H1 (cell line): Measurements from ENCODE around the gene PAX5.
"Not testable (repeated sequence)": the region's sequence is repeated elsewhere in the genome, so short reads cannot be mapped to it uniquely, and the experiment has no call there.

Experiments
- GABPA ChIP-seq: IDR thresholded peaks from 2 replicates; pipeline ENCODE4 v1.6.1; 2011; ENCODE audit warnings: mild to moderate bottlenecking, low read length, moderate library complexity, borderline replicate concordance; ENCODE audit not compliant: insufficient read depth
- JUN ChIP-seq: IDR thresholded peaks from 2 replicates; pipeline ENCODE4 v1.6.1; 2011; ENCODE audit warnings: low read depth, mild to moderate bottlenecking, improper control_type of control experiment, low read length
- YY1 ChIP-seq: IDR thresholded peaks from 2 replicates; pipeline ENCODE4 v1.6.1; 2011; ENCODE audit warnings: low read depth, mild to moderate bottlenecking, low read length

DNA sequence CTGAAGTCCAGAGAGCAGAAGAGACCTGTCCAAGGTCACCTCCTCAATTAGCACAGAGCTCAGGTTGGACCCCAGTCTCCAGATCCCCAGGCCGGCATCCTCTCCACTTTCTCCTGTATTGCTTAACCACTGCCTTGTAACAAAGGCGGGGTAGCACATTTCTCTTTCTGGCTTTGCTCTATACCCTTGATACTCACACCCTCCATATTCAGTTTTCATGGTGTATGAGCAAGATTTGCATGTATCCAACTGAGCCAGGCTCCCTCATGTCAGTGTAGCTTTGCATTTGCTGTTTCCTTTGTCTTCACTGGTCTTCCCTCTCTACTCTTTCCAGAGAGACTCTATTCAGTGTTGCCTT, 20.3 kb upstream of the PAX5 start:
- TF ChIP-seq GABPA, YY1, JUN: not testable (repeated sequence)
